ENCODE measurements around the gene DCDC1. TPM values are rescaled to one million over a fixed set of nuclear protein-coding genes. Genes with fewer than 3 reads are reported as not detected.

The DCDC1 gene
- total and polyA plus RNA-seq, 9 donors = 0.16 to 18.4 (median 1.5) TPM

- DNase-seq = no peak
- Histone ChIP-seq H3K4me3 (no peak overlapping the region), H3K4me1 (ENCODE audit: insufficient read depth) (no peaks in the 10 kb centered on the region), H3K27ac (no peak overlapping the region), H3K27me3 (no peaks in the 10 kb centered on the region), H3K9me3 (no peaks in the 10 kb centered on the region), H3K36me3 (no peaks in the 10 kb centered on the region)
- TF ChIP-seq EP300 (IDR thresholded peaks at IDR 0.05) (no peak), POLR2A (IDR thresholded peaks at IDR 0.05) (no peak)
- TF ChIP-seq, protein P1, sequence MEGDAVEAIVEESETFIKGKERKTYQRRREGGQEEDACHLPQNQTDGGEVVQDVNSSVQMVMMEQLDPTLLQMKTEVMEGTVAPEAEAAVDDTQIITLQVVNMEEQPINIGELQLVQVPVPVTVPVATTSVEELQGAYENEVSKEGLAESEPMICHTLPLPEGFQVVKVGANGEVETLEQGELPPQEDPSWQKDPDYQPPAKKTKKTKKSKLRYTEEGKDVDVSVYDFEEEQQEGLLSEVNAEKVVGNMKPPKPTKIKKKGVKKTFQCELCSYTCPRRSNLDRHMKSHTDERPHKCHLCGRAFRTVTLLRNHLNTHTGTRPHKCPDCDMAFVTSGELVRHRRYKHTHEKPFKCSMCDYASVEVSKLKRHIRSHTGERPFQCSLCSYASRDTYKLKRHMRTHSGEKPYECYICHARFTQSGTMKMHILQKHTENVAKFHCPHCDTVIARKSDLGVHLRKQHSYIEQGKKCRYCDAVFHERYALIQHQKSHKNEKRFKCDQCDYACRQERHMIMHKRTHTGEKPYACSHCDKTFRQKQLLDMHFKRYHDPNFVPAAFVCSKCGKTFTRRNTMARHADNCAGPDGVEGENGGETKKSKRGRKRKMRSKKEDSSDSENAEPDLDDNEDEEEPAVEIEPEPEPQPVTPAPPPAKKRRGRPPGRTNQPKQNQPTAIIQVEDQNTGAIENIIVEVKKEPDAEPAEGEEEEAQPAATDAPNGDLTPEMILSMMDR (IDR thresholded peaks at IDR 0.05) = no peak
- intact Hi-C loops (cut with DNase I) = loop anchor here in 1 of 4 donors (10.0 kb wide), 1 partner anchor 927 kb away; no protein-coding TSS in a partner anchor
- WGBS, 3 donors = 91 to 96% (median 92%) methylated on average over 5 of the region's 5 CpGs
These were observed 122.2 kb downstream of the DCDC1 start for GRCh38 chr11:31247321-31247720.

- no peaks in the 10 kb centered on the region for H3K36me3 ChIP-seq
- H3K4me1 ChIP-seq (ENCODE audit: insufficient read depth) = no peaks in the 10 kb centered on the region
- intact Hi-C loops (cut with DNase I) = loop anchor here in 1 of 4 donors (10.0 kb wide), 1 partner anchor 928 kb away; no protein-coding TSS in a partner anchor
- whole genome bisulfite sequencing, 3 donors = 50 to 54% (median 53%) methylated on average over 4 of the region's 4 CpGs
- H3K27me3 ChIP-seq = no peaks in the 10 kb centered on the region
- no peak overlapping the region for H3K27ac ChIP-seq
- no peak overlapping the region for H3K4me3 ChIP-seq
- H3K9me3 ChIP-seq = no peaks in the 10 kb centered on the region
- no peak for DNase-seq
- TF ChIP-seq EP300 (IDR thresholded peaks at IDR 0.05) (no peak), POLR2A (IDR thresholded peaks at IDR 0.05) (no peak)
These were observed 122.9 kb downstream of the DCDC1 start for GRCh38 chr11:31246451-31247165.

- H3K4me1 ChIP-seq (ENCODE audit: insufficient read depth) = no peaks in the 10 kb centered on the region
- intact Hi-C loops (cut with DNase I) = loop anchor here in 1 of 4 donors (10.0 kb wide), 1 partner anchor 931 kb away; no protein-coding TSS in a partner anchor
- H3K36me3 ChIP-seq = no peaks in the 10 kb centered on the region
- TF ChIP-seq EP300 (IDR thresholded peaks at IDR 0.05) = no peak
- TF ChIP-seq, protein P1 (IDR thresholded peaks at IDR 0.05) = no peak
- H3K27me3 ChIP-seq = no peaks in the 10 kb centered on the region
- DNase-seq = no peak
- H3K27ac ChIP-seq = no peak overlapping the region
- no peaks in the 10 kb centered on the region for H3K9me3 ChIP-seq
- WGBS, 3 donors = 92 to 96% (median 92%) methylated on average over 1 of the region's 1 CpG
- H3K4me3 ChIP-seq = no peak overlapping the region
These were observed 125.8 kb downstream of the DCDC1 start for GRCh38 chr11:31243706-31244105.

DNA sequence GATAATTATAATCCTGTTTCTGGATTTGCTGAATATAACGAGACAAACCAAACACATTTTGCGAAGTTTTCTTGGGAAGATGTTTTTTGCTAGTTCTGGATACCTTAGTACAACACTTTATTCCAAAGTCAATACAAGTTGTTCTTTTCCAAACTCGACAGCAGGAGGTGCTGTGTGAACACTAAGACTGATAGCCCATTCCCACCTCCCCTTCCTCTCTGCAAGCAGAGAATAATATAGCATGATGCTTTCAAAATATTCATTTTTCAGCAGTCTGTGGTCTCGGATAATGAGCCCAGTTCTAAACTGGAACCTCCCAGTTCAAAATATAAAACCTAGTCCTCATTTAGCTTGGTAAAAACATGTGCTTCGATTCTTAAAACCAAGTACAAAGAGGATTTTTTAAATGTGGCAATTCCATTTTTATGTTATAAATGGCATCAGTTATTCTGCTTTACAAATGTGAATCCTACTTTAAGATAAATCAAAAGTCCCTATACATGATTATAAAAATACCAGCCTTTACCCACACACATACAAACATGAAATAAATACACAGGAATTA is 129.1 kb downstream of the DCDC1 start:
- WGBS, 3 donors = 20 to 25% (median 24%) methylated on average over 5 of the region's 5 CpGs
- H3K4me3 ChIP-seq = no peak overlapping the region
- no peak for TF ChIP-seq POLR2A (IDR thresholded peaks at IDR 0.05)
- TF ChIP-seq, protein P1 (IDR thresholded peaks at IDR 0.05) = no peak
- no peaks in the 10 kb centered on the region for H3K36me3 ChIP-seq
- intact Hi-C loops (cut with DNase I) = loop anchor here in 1 of 4 donors (10.0 kb wide), 1 partner anchor 934 kb away; no protein-coding TSS in a partner anchor
- no peaks in the 10 kb centered on the region for H3K27me3 ChIP-seq
- no peak overlapping the region for H3K27ac ChIP-seq
- DNase-seq = no peak
- H3K9me3 ChIP-seq = no peaks in the 10 kb centered on the region
- no peaks in the 10 kb centered on the region for H3K4me1 ChIP-seq (ENCODE audit: insufficient read depth)
